ENCODE data around the gene TIPIN.

The TIPIN gene

DNA sequence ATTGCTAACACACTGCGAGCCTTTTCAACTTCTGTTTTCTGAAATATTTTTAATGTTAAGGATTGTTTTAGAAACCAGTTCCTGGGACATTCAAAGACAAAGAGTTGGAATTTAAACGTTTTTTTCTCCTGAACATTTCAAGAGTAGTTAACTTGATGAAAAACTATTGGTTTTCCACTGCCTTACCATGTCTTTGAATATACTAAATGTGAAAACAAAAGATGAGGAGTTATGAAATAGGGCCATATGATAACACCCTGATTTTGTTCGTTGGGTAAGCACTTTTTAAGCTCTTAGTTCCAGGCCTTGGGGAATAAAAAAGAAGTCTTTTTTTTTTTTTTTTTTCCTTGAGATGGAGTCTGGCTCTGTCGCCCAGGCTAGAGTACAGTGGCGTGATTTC lies 60.3 kb downstream of the TIPIN start:
- no peak for DNase-seq

GRCh38 chr15:66294932-66295235 lies 61.6 kb downstream of the TIPIN start:
- peak; percentile 52 for DNase-seq

DNA sequence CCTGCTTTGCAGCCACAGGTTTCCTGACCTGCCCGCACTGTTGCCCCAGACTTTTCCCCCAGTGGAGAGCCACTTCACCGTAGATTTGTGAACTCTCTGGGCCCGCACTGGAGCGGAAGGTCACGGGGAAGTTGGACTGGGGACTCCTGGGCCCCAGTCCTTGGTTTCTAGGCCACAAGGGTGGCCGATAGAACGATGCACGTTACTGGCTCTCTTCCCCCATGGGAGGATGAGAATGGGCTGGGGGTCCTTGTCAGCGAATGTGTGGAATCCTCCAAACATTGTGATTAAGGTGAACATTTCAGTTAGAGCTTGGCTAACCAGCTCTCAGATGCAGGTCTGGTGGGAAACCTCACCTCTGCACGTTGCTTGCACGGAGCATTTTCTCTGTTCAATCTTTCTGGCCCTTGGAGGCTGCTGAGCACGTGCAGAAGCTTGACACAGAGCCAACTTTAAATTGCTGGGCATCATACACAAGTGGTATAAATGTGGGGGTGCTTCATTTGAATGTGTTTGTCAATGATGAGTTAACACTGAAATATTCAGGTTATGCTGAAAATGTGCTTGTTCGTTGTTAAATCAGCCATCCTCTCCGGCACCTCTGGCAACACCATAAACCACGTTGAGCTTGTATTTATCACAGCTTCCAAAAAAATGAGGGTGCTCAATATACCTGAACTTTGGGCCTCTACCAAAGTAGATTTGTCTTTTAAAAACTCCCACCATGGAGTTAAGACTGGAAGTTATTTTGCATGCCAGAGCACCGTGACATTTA lies 62.1 kb downstream of the TIPIN start:
- peak; percentile 52 for DNase-seq

GRCh38 chr15:66293419-66294156 lies 62.9 kb downstream of the TIPIN start, which contains the start of gene DIS3L:
TSS of gene DIS3L (plus strand) at chr15:66293568. CDS start at chr15:66293597, 29 bp downstream.
- peak; percentile 62 for DNase-seq

- DNase-seq = no peak
Measured at GRCh38 chr15:66292571-66293418, 63.7 kb downstream of the TIPIN start.

GRCh38 chr15:66291816-66292570 lies 64.5 kb downstream of the TIPIN start:
- DNase-seq = peak; percentile 3

DNA sequence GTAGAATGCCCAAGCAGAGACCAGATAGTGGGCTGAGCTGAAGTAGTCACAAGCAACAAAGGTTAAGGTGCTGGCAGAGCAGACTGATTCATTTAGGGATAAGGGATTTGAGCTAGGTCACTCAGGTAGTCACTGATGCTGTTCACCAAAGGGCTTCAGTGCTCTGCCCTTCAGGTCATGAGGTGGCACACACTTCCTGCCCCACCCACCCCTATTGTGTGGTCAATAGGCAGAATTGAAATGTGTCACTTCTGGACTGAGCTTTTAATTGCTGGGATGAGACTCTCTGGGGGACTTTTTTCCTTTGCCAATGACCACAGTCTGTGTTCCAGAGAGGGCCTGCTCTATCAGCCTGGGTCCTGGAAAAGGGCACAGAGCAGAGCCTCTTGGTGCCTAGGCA lies 66.0 kb downstream of the TIPIN start:
- no peak for DNase-seq

DNA sequence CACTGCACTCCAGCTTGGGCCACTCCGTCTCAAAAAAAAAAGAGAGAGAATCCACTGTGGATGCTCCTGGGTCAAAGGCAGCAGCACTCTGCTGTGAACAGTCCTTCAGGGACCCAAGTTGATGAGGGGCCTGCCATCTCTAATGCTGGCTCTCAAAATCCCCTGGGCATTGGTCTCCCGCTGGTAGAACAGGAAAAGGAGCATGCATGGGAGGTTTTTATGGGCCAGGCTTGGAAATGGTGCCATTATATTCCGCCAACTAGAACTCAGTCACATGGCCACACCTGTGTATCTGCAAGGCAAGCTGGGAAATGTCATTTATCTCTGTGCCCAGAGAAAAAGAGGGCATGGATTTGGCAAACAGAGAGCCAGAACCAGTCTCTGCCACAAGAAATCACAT lies 66.5 kb downstream of the TIPIN start:
- DNase-seq = peak; percentile 2

GRCh38 chr15:66288551-66289185 lies 67.8 kb downstream of the TIPIN start:
- no peak for DNase-seq

DNA sequence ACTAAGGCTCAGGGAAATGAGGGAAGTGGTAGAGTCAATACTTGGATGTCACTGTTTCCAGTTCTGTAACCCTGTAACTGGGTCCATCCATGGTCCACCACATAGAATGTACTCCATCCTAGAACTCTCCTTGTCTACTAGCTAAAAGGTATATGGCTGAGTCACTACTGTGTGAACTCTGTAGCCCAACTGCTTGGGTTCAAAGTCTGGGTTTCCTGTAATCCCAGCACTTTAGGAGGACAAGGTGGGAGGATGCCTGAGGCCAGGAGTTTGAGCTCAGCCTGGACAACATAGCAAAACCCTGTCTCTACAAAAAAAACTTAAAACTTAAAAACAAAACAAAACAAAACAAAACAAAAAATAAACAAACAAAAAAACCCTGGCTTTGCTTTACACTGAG lies 68.4 kb downstream of the TIPIN start:
- no peak for DNase-seq

GRCh38 chr15:66287461-66288057 lies 68.9 kb downstream of the TIPIN start:
- DNase-seq = no peak
